ENCODE data around the gene TTYH1. TPM values are rescaled to one million over a fixed set of nuclear protein-coding genes. Genes with fewer than 3 reads are reported as not detected.

TTYH1 gene
- total and polyA plus RNA-seq, 2 experiments from 2014 or later = 7.0 to 11.0 TPM

DNA sequence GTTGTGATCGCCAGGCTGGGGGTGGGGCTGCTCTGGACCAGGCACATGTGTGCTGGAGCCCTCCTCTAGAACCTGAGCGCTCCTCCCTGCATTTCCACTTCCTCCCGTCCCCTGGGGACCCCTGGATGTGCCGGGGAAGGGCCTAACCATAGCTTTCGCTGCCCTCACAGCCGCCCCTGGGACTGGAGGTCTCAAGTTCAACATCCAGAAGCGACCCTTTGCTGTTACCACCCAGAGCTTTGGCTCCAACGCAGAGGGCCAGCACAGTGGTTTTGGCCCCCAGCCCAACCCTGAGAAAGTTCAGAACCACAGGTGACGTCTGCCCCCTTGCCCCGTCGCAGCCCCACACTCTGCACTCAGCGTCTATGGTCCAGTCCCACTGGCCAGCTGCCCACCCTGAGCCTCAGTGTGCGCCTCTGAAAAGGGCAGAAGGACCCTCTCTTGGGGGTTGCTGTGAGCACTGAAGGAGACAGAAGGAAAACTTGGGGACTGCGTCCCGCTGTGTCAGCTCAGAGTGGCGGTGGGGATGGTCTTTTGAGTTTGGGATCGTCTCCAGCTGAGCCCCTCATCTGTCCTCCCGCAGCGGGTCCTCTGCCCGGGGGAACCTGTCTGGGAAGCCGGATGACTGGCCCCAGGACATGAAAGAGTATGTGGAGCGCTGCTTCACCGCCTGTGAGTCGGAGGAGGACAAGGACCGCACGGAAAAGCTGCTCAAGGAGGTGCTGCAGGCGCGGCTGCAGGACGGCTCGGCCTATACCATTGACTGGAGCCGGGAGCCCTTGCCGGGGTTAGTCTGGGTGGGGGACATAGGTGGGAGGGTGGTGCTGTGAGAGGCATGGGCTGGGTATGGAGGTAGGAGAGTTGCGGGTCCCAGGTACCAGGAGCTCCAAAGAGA lies 39.8 kb downstream of the TTYH1 start:
- DNase-seq (ENCODE audit: low spot score) = peak; percentile 4
- TF ChIP-seq EZH2 (IDR thresholded peaks at IDR 0.05; ENCODE audit: borderline replicate concordance) = no peak
- TF ChIP-seq, protein P1, sequence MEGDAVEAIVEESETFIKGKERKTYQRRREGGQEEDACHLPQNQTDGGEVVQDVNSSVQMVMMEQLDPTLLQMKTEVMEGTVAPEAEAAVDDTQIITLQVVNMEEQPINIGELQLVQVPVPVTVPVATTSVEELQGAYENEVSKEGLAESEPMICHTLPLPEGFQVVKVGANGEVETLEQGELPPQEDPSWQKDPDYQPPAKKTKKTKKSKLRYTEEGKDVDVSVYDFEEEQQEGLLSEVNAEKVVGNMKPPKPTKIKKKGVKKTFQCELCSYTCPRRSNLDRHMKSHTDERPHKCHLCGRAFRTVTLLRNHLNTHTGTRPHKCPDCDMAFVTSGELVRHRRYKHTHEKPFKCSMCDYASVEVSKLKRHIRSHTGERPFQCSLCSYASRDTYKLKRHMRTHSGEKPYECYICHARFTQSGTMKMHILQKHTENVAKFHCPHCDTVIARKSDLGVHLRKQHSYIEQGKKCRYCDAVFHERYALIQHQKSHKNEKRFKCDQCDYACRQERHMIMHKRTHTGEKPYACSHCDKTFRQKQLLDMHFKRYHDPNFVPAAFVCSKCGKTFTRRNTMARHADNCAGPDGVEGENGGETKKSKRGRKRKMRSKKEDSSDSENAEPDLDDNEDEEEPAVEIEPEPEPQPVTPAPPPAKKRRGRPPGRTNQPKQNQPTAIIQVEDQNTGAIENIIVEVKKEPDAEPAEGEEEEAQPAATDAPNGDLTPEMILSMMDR (IDR thresholded peaks at IDR 0.05; ENCODE audit: poor library complexity) = no peak
- no peak for TF ChIP-seq EZH2phosphoT487 (IDR thresholded peaks at IDR 0.05; ENCODE audit: low read depth, severe bottlenecking, unreplicated experiment)
- H3K36me3 ChIP-seq (replicated peaks; ENCODE audit: insufficient read depth, low read depth) = peaks cover 4% of the 10 kb centered on the region
- H4K20me1 ChIP-seq (ENCODE audit: insufficient read depth, poor library complexity, severe bottlenecking) = peaks cover 71% of the 10 kb centered on the region
- no peak overlapping the region for H3K4me3 ChIP-seq
- H3K79me2 ChIP-seq = peaks cover 77% of the 10 kb centered on the region
- H3K9me2 ChIP-seq (replicated peaks; ENCODE audit: insufficient read depth) = no peaks in the 10 kb centered on the region
- H3K27ac ChIP-seq = no peak overlapping the region
- H3K27me3 ChIP-seq = no peaks in the 10 kb centered on the region
- H3K4me1 ChIP-seq (ENCODE audit: insufficient read depth) = peaks cover 13% of the 10 kb centered on the region
- H3K9me3 ChIP-seq (ENCODE audit: low read depth) = no peaks in the 10 kb centered on the region
- H3K4me2 ChIP-seq = no peak overlapping the region
- H2AFZ ChIP-seq = no peak overlapping the region
- WGBS (ENCODE audit: low lambda C conversion rate, missing lambda C conversion rate) = 97% methylated on average over 33 of the region's 33 CpGs

DNA sequence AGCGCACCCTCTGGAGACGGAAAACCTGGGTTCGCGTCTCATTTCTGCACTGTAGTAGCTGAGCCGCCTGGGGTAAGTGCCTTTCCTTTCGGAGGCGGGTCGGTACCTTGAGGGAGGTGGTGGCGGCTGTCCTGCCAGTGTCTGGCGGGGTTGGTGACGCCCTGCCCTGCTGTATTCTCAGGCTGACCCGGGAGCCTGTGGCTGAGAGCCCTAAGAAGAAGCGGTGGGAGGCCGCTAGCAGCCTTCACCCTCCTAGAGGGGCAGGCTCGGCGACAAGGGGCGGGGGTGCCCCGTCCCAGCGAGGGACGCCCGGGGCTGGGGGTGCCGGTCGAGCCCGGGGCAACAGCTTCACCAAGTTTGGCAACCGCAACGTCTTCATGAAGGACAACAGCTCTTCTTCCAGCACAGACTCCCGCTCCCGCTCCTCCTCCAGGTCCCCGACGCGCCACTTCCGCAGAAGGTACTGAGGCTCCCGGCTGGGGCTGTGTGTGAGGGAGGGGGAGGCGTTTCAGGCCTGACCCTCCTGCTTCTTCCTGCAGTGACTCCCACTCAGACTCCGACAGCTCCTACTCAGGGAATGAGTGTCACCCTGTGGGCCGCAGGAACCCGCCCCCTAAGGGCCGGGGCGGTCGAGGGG lies 40.6 kb downstream of the TTYH1 start:
- Histone ChIP-seq H3K4me3 (no peak overlapping the region), H3K27me3 (no peaks in the 10 kb centered on the region), H3K27ac (no peak overlapping the region), H3K79me2 (peaks cover 68% of the 10 kb centered on the region), H3K36me3 (replicated peaks; ENCODE audit: insufficient read depth, low read depth) (peaks cover 4% of the 10 kb centered on the region), H2AFZ (no peak overlapping the region), H3K4me1 (ENCODE audit: insufficient read depth) (peaks cover 4% of the 10 kb centered on the region), H4K20me1 (ENCODE audit: insufficient read depth, poor library complexity, severe bottlenecking) (peaks cover 67% of the 10 kb centered on the region), H3K4me2 (no peak overlapping the region), H3K9me2 (replicated peaks; ENCODE audit: insufficient read depth) (no peaks in the 10 kb centered on the region), H3K9me3 (ENCODE audit: low read depth) (no peaks in the 10 kb centered on the region)
- DNase-seq (ENCODE audit: low spot score) = peak; percentile 4
- TF ChIP-seq EZH2 (IDR thresholded peaks at IDR 0.05; ENCODE audit: borderline replicate concordance) = no peak
- TF ChIP-seq EZH2phosphoT487 (IDR thresholded peaks at IDR 0.05; ENCODE audit: low read depth, severe bottlenecking, unreplicated experiment) = no peak
- TF ChIP-seq, protein P1 (IDR thresholded peaks at IDR 0.05; ENCODE audit: poor library complexity) = no peak
- 97% methylated on average over 33 of the region's 40 CpGs for WGBS (ENCODE audit: low lambda C conversion rate, missing lambda C conversion rate)

DNA sequence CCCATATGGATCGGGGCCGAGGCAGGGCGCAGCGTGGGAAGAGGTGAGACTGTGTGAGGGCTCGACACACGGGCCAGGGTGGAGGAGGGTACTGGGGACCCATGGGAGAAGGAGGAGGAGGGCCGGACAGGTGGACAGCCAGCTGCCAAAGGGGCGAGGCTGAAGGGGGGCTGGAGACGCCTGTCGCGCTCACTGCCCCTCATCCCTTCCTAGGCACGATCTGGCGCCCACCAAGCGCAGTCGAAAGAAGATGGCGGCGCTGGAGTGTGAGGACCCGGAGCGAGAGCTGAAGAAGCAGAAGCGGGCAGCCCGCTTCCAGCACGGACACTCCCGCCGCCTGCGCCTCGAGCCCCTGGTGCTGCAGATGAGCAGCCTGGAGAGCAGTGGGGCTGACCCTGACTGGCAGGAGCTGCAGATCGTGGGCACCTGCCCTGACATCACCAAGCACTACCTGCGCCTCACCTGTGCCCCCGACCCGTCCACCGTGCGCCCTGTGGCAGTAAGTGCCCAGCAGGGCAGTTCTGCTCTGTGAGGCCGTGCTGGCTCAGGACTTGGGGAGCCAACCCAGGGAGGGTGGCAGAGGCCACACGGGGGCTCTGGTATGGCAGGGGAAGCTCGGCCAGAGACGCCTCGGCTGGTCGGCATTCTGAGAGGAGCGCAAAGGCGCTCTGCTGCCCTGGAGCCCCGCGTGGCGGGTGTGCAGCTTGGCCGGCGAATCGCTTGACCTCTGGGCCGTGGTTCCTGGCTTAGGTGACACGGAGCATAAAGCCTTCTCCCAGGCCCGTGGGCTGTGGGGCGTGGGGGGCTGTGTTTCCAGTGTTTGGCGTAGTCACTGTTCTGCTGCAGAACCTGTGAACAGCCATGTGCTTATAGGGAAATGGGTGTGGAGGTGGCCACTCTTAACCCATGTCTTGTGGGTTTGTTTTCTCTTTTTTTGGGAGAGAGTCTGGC lies 41.4 kb downstream of the TTYH1 start:
- H3K79me2 ChIP-seq = peaks cover 60% of the 10 kb centered on the region
- H3K4me1 ChIP-seq (ENCODE audit: insufficient read depth) = no peaks in the 10 kb centered on the region
- WGBS (ENCODE audit: low lambda C conversion rate, missing lambda C conversion rate) = 99% methylated on average over 50 of the region's 51 CpGs
- no peak overlapping the region for H3K4me2 ChIP-seq
- no peaks in the 10 kb centered on the region for H3K27me3 ChIP-seq
- peak; percentile 5 for DNase-seq (ENCODE audit: low spot score)
- TF ChIP-seq EZH2phosphoT487 (IDR thresholded peaks at IDR 0.05; ENCODE audit: low read depth, severe bottlenecking, unreplicated experiment) = no peak
- no peak for TF ChIP-seq EZH2 (IDR thresholded peaks at IDR 0.05; ENCODE audit: borderline replicate concordance)
- TF ChIP-seq, protein P1 (IDR thresholded peaks at IDR 0.05; ENCODE audit: poor library complexity) = no peak
- no peak overlapping the region for H3K4me3 ChIP-seq
- no peaks in the 10 kb centered on the region for H3K9me2 ChIP-seq (replicated peaks; ENCODE audit: insufficient read depth)
- peaks cover 4% of the 10 kb centered on the region for H3K36me3 ChIP-seq (replicated peaks; ENCODE audit: insufficient read depth, low read depth)
- H3K9me3 ChIP-seq (ENCODE audit: low read depth) = no peaks in the 10 kb centered on the region
- no peak overlapping the region for H3K27ac ChIP-seq
- H4K20me1 ChIP-seq (ENCODE audit: insufficient read depth, poor library complexity, severe bottlenecking) = peaks cover 61% of the 10 kb centered on the region
- no peak overlapping the region for H2AFZ ChIP-seq

Measured in hepatocyte (in vitro differentiated cells).